ENCODE measurements around the gene S100B.

The S100B gene

GRCh38 chr21:46570119-46570518 is 34.8 kb downstream of the S100B start:
- peaks cover 15% of the 10 kb centered on the region for H3K9me3 Mint-ChIP-seq
- H3K4me3 Mint-ChIP-seq, result no peak overlapping the region
- no peak overlapping the region for H3K27ac Mint-ChIP-seq
- DNase-seq (ENCODE audit: low spot score in 2 of 2) (no peak), ATAC-seq (ENCODE audit: low read depth) (no peak)
- H3K36me3 Mint-ChIP-seq, result peaks cover 41% of the 10 kb centered on the region
- H3K27me3 Mint-ChIP-seq, result no peaks in the 10 kb centered on the region
- no peaks in the 10 kb centered on the region for H3K4me1 Mint-ChIP-seq

- Mint-ChIP-seq H3K4me1 (no peaks in the 10 kb centered on the region), H3K27ac (no peak overlapping the region)
These were observed 35.8 kb downstream of the S100B start for GRCh38 chr21:46569081-46569480.

GRCh38 chr21:46568562-46568961 is 36.3 kb downstream of the S100B start:
- peaks cover 44% of the 10 kb centered on the region for H3K36me3 Mint-ChIP-seq
- no peak for DNase-seq (ENCODE audit: low spot score in 2 of 2)
- no peaks in the 10 kb centered on the region for H3K27me3 Mint-ChIP-seq
- no peak overlapping the region for H3K4me3 Mint-ChIP-seq
- H3K4me1 Mint-ChIP-seq, result no peaks in the 10 kb centered on the region
- peaks cover 7% of the 10 kb centered on the region for H3K9me3 Mint-ChIP-seq
- ATAC-seq (ENCODE audit: low read depth), result no peak
- H3K27ac Mint-ChIP-seq, result no peak overlapping the region

More at GRCh38 chr21:46569081-46569480, 35.8 kb downstream of the S100B start:
- no peaks in the 10 kb centered on the region for H3K27me3 Mint-ChIP-seq
- ATAC-seq (ENCODE audit: low read depth) (no peak), DNase-seq (ENCODE audit: low spot score in 2 of 2) (no peak)
- peaks cover 10% of the 10 kb centered on the region for H3K9me3 Mint-ChIP-seq
- H3K4me3 Mint-ChIP-seq, result no peak overlapping the region
- peaks cover 44% of the 10 kb centered on the region for H3K36me3 Mint-ChIP-seq

- no peak overlapping the region for H3K27ac Mint-ChIP-seq
These were observed 37.5 kb downstream of the S100B start for GRCh38 chr21:46567348-46567747.

GRCh38 chr21:46564391-46564790 is 40.5 kb downstream of the S100B start:
- Mint-ChIP-seq H3K9me3 (no peaks in the 10 kb centered on the region), H3K4me1 (peaks cover 18% of the 10 kb centered on the region), H3K27ac (no peak overlapping the region), H3K36me3 (peaks cover 30% of the 10 kb centered on the region), H3K4me3 (no peak overlapping the region), H3K27me3 (no peaks in the 10 kb centered on the region)
- DNase-seq (ENCODE audit: low spot score in 2 of 2), result no peak
- no peak for ATAC-seq (ENCODE audit: low read depth)

More at GRCh38 chr21:46567348-46567747, 37.5 kb downstream of the S100B start:
- H3K4me1 Mint-ChIP-seq, result no peaks in the 10 kb centered on the region
- ATAC-seq (ENCODE audit: low read depth), result no peak
- peaks cover 3% of the 10 kb centered on the region for H3K9me3 Mint-ChIP-seq
- no peaks in the 10 kb centered on the region for H3K27me3 Mint-ChIP-seq
- DNase-seq (ENCODE audit: low spot score in 2 of 2), result no peak
- H3K36me3 Mint-ChIP-seq, result peaks cover 45% of the 10 kb centered on the region
- H3K4me3 Mint-ChIP-seq, result no peak overlapping the region

- ATAC-seq (ENCODE audit: low read depth), result no peak
- no peaks in the 10 kb centered on the region for H3K27me3 Mint-ChIP-seq
- DNase-seq (ENCODE audit: low spot score in 2 of 2), result no peak
- no peak overlapping the region for H3K27ac Mint-ChIP-seq
- H3K36me3 Mint-ChIP-seq, result peaks cover 26% of the 10 kb centered on the region
- H3K4me3 Mint-ChIP-seq, result no peak overlapping the region
- H3K9me3 Mint-ChIP-seq, result no peaks in the 10 kb centered on the region
- H3K4me1 Mint-ChIP-seq, result peaks cover 21% of the 10 kb centered on the region
These were observed 41.8 kb downstream of the S100B start for GRCh38 chr21:46562964-46563607.

GRCh38 chr21:46562472-46562871 is 42.4 kb downstream of the S100B start:
- Mint-ChIP-seq H3K4me3 (no peak overlapping the region), H3K27me3 (no peaks in the 10 kb centered on the region), H3K9me3 (no peaks in the 10 kb centered on the region), H3K36me3 (peaks cover 23% of the 10 kb centered on the region), H3K4me1 (peaks cover 21% of the 10 kb centered on the region), H3K27ac (no peak overlapping the region)
- DNase-seq (ENCODE audit: low spot score in 2 of 2) (no peak), ATAC-seq (ENCODE audit: low read depth) (no peak)

GRCh38 chr21:46561445-46562090 is 43.3 kb downstream of the S100B start:
- no peak for DNase-seq (ENCODE audit: low spot score in 2 of 2)
- H3K27ac Mint-ChIP-seq, result no peak overlapping the region
- no peaks in the 10 kb centered on the region for H3K27me3 Mint-ChIP-seq
- no peak for ATAC-seq (ENCODE audit: low read depth)
- H3K9me3 Mint-ChIP-seq, result no peaks in the 10 kb centered on the region
- no peak overlapping the region for H3K4me3 Mint-ChIP-seq
- peaks cover 21% of the 10 kb centered on the region for H3K4me1 Mint-ChIP-seq
- H3K36me3 Mint-ChIP-seq, result peaks cover 18% of the 10 kb centered on the region

GRCh38 chr21:46560568-46561444 is 44.1 kb downstream of the S100B start:
- Mint-ChIP-seq H3K4me3 (peak overlapping the region; percentile 70), H3K27ac (peak overlapping the region; percentile 92), H3K27me3 (no peaks in the 10 kb centered on the region), H3K9me3 (no peaks in the 10 kb centered on the region), H3K36me3 (peaks cover 16% of the 10 kb centered on the region), H3K4me1 (peaks cover 21% of the 10 kb centered on the region)
- DNase-seq (ENCODE audit: low spot score in 2 of 2) (no peak), ATAC-seq (ENCODE audit: low read depth) (no peak)

GRCh38 chr21:46559291-46559983 is 45.4 kb downstream of the S100B start:
- Mint-ChIP-seq H3K4me1 (peaks cover 21% of the 10 kb centered on the region), H3K9me3 (no peaks in the 10 kb centered on the region), H3K4me3 (peak overlapping the region; percentile 70), H3K27me3 (no peaks in the 10 kb centered on the region), H3K36me3 (peaks cover 13% of the 10 kb centered on the region), H3K27ac (peak overlapping the region; percentile 92)
- ATAC-seq (ENCODE audit: low read depth) (peak; percentile 73), DNase-seq (ENCODE audit: low spot score in 2 of 2) (no peak)

- no peaks in the 10 kb centered on the region for H3K27me3 Mint-ChIP-seq
- no peak overlapping the region for H3K4me3 Mint-ChIP-seq
- no peak for DNase-seq (ENCODE audit: low spot score in 2 of 2)
- peaks cover 21% of the 10 kb centered on the region for H3K4me1 Mint-ChIP-seq
- peaks cover 15% of the 10 kb centered on the region for H3K36me3 Mint-ChIP-seq
- ATAC-seq (ENCODE audit: low read depth), result no peak
- H3K27ac Mint-ChIP-seq, result peak overlapping the region; percentile 41
- H3K9me3 Mint-ChIP-seq, result no peaks in the 10 kb centered on the region
These were observed 46.9 kb downstream of the S100B start for GRCh38 chr21:46557919-46558392.

GRCh38 chr21:46557469-46557868 is 47.4 kb downstream of the S100B start:
- DNase-seq (ENCODE audit: low spot score in 2 of 2), result no peak
- H3K27me3 Mint-ChIP-seq, result no peaks in the 10 kb centered on the region

GRCh38 chr21:46556802-46557201 is 48.1 kb downstream of the S100B start:
- Mint-ChIP-seq H3K36me3 (peaks cover 9% of the 10 kb centered on the region), H3K4me1 (peaks cover 24% of the 10 kb centered on the region), H3K9me3 (no peaks in the 10 kb centered on the region), H3K27me3 (no peaks in the 10 kb centered on the region), H3K27ac (no peak overlapping the region), H3K4me3 (no peak overlapping the region)
- DNase-seq (ENCODE audit: low spot score in 2 of 2) (no peak), ATAC-seq (ENCODE audit: low read depth) (no peak)

More at GRCh38 chr21:46557469-46557868, 47.4 kb downstream of the S100B start:
- H3K36me3 Mint-ChIP-seq, result peaks cover 13% of the 10 kb centered on the region
- no peak overlapping the region for H3K27ac Mint-ChIP-seq
- H3K9me3 Mint-ChIP-seq, result no peaks in the 10 kb centered on the region
- no peak for ATAC-seq (ENCODE audit: low read depth)
- no peak overlapping the region for H3K4me3 Mint-ChIP-seq
- H3K4me1 Mint-ChIP-seq, result peaks cover 24% of the 10 kb centered on the region
